NB4 (cell line): Measurements from ENCODE around the gene FAM186B.

ENCODE experiments used
- MYC ChIP-seq: IDR thresholded peaks from 2 replicates; pipeline ENCODE4 v1.6.1; 2011; ENCODE audit warnings: low read depth, low read length
- POLR2A ChIP-seq: IDR thresholded peaks from 2 replicates; pipeline ENCODE4 v1.6.1; 2011; ENCODE audit warnings: mild to moderate bottlenecking; ENCODE audit not compliant: insufficient read length; ENCODE audit errors: extremely low read depth
- TF ChIP-seq, protein P1 (sequence below): IDR thresholded peaks from one replicate; pipeline ENCODE4 v1.5.1; 2012; ENCODE audit warnings: low read depth, low read length

DNA sequence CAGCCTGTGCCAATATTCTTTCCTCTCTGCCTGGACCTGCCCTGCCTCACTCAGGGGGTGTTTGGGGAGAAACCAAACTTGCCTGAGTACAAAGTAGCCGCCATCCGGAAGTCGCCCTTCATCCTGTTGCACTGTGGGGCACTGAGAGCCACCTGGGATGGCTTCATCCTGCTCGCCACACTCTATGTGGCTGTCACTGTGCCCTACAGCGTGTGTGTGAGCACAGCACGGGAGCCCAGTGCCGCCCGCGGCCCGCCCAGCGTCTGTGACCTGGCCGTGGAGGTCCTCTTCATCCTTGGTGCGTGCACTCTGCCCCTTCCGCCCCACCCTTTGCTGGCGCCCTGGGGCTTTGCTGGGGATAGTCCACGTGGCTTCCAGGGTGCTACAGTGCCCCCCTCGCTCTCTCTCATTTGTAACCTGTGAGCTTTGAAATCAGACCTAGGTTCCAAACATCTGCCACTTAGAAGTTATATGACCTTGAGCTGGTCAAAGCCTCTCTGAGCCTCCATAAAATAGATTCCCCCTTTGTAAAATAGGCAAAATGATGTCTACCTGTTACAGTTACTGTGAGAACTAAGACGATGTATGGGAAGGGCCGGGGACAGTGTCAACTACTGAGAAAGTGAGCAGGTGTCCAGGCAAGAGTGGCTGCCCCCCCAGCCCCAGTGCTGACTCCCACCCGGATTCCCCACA is 62.1 kb downstream of the FAM186B start:
- TF ChIP-seq POLR2A (no peak), MYC (no peak)
- TF ChIP-seq, protein P1, sequence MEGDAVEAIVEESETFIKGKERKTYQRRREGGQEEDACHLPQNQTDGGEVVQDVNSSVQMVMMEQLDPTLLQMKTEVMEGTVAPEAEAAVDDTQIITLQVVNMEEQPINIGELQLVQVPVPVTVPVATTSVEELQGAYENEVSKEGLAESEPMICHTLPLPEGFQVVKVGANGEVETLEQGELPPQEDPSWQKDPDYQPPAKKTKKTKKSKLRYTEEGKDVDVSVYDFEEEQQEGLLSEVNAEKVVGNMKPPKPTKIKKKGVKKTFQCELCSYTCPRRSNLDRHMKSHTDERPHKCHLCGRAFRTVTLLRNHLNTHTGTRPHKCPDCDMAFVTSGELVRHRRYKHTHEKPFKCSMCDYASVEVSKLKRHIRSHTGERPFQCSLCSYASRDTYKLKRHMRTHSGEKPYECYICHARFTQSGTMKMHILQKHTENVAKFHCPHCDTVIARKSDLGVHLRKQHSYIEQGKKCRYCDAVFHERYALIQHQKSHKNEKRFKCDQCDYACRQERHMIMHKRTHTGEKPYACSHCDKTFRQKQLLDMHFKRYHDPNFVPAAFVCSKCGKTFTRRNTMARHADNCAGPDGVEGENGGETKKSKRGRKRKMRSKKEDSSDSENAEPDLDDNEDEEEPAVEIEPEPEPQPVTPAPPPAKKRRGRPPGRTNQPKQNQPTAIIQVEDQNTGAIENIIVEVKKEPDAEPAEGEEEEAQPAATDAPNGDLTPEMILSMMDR = no peak
